H9 (cell line): ENCODE results near the gene SPOP. TPM values are rescaled to one million over a fixed set of nuclear protein-coding genes. Genes with fewer than 3 reads are reported as not detected.

Experiments used
- DNase-seq: peaks from one replicate; pipeline ENCODE4 v3.0.0-alpha.2; 2017
- H2AFZ ChIP-seq: one replicate; pipeline ENCODE4 v1.6.1; 2013; ENCODE audit warnings: mild to moderate bottlenecking, low read length, control low read depth, moderate library complexity
- H2AK5ac ChIP-seq: 2 replicates; pipeline ENCODE4 v1.6.1; 2013; ENCODE audit warnings: low read length, control low read depth, mixed read lengths; ENCODE audit not compliant: insufficient read length
- H2BK120ac ChIP-seq: one replicate; pipeline ENCODE4 v1.6.1; 2013; ENCODE audit warnings: low read depth, mild to moderate bottlenecking, low read length, control low read depth, inconsistent platforms; ENCODE audit not compliant: poor library complexity, severe bottlenecking
- H2BK12ac ChIP-seq: 2 replicates; pipeline ENCODE4 v1.6.1; 2013; ENCODE audit warnings: low read length, control low read depth, mixed read lengths, low read depth; ENCODE audit not compliant: insufficient read length
- H2BK15ac ChIP-seq: 2 replicates; pipeline ENCODE4 v1.6.1; 2013; ENCODE audit warnings: low read depth, low read length, control low read depth
- H2BK20ac ChIP-seq: one replicate; pipeline ENCODE4 v1.6.1; 2013; ENCODE audit warnings: low read depth, mild to moderate bottlenecking, low read length, control low read depth, inconsistent platforms; ENCODE audit not compliant: poor library complexity, severe bottlenecking
- H2BK5ac ChIP-seq: 2 replicates; pipeline ENCODE4 v1.6.1; 2013; ENCODE audit warnings: low read length, control low read depth, mixed read lengths; ENCODE audit not compliant: insufficient read length
- H3K14ac ChIP-seq: 2 replicates; pipeline ENCODE4 v1.6.1; 2013; ENCODE audit warnings: low read length, control low read depth; ENCODE audit not compliant: insufficient read depth
- H3K18ac ChIP-seq: 2 replicates; pipeline ENCODE4 v1.6.1; 2013; ENCODE audit warnings: low read depth, mild to moderate bottlenecking, mixed read lengths, low read length, control low read depth; ENCODE audit not compliant: insufficient read length
- H3K23ac ChIP-seq: 2 replicates; pipeline ENCODE4 v1.6.1; 2013; ENCODE audit warnings: low read length, control low read depth, mixed read lengths, low read depth; ENCODE audit not compliant: insufficient read length
- H3K23me2 ChIP-seq: 2 replicates; pipeline ENCODE4 v1.6.1; 2013; ENCODE audit warnings: low read depth, mild to moderate bottlenecking, mixed read lengths, low read length, control low read depth; ENCODE audit not compliant: insufficient read length, poor library complexity, severe bottlenecking
- H3K27ac ChIP-seq: 2 replicates; pipeline ENCODE4 v1.5.1; 2013; ENCODE audit warnings: low read length, control low read depth, mixed read lengths, low read depth; ENCODE audit not compliant: insufficient read length
- H3K27me3 ChIP-seq: 2 replicates; pipeline ENCODE4 v1.6.1; 2013; ENCODE audit warnings: low read length, control low read depth, inconsistent platforms; ENCODE audit not compliant: insufficient read depth
- H3K4ac ChIP-seq: 2 replicates; pipeline ENCODE4 v1.6.1; 2013; ENCODE audit warnings: low read depth, mild to moderate bottlenecking, control low read depth, inconsistent platforms, low read length, moderate library complexity
- H3K4me1 ChIP-seq: 2 replicates; pipeline ENCODE4 v1.6.1; 2013; ENCODE audit warnings: low read length, control low read depth, inconsistent platforms; ENCODE audit not compliant: insufficient read depth
- H3K4me2 ChIP-seq: 2 replicates; pipeline ENCODE4 v1.6.1; 2013; ENCODE audit warnings: low read length, control low read depth, mixed read lengths; ENCODE audit not compliant: insufficient read length, insufficient read depth
- H3K56ac ChIP-seq: 2 replicates; pipeline ENCODE4 v1.6.1; 2013; ENCODE audit warnings: low read depth, mild to moderate bottlenecking, mixed read lengths, low read length, control low read depth; ENCODE audit not compliant: insufficient read length
- H3K79me1 ChIP-seq: 2 replicates; pipeline ENCODE4 v1.6.1; 2013; ENCODE audit warnings: low read depth, mild to moderate bottlenecking, moderate library complexity, low read length, control low read depth, inconsistent platforms; ENCODE audit not compliant: insufficient read depth, poor library complexity, severe bottlenecking
- H3K79me2 ChIP-seq: 2 replicates; pipeline ENCODE4 v1.6.1; 2013; ENCODE audit warnings: low read length, control low read depth, inconsistent platforms; ENCODE audit not compliant: insufficient read depth
- H3K9ac ChIP-seq: 2 replicates; pipeline ENCODE4 v1.6.1; 2013; ENCODE audit warnings: low read length, control low read depth, mixed read lengths; ENCODE audit not compliant: insufficient read length; ENCODE audit errors: extremely low read depth
- H3K9me3 ChIP-seq: one replicate; pipeline ENCODE4 v1.6.1; 2013; ENCODE audit warnings: low read depth, low read length, inconsistent platforms; ENCODE audit not compliant: control insufficient read depth
- H3T11ph ChIP-seq: one replicate; pipeline ENCODE4 v1.6.1; 2013; ENCODE audit warnings: mild to moderate bottlenecking, low read length, control low read depth, inconsistent platforms
- H4K20me1 ChIP-seq: one replicate; pipeline ENCODE4 v1.6.1; 2013; ENCODE audit not compliant: control insufficient read depth, insufficient read length, insufficient read depth
- H4K5ac ChIP-seq: 2 replicates; pipeline ENCODE4 v1.6.1; 2013; ENCODE audit warnings: low read depth, mild to moderate bottlenecking, mixed read lengths, low read length, control low read depth; ENCODE audit not compliant: insufficient read length
- H4K8ac ChIP-seq: replicated peaks from 2 replicates; pipeline ENCODE4 v1.6.1; 2013; ENCODE audit warnings: low read length, control low read depth, mixed read lengths, low read depth; ENCODE audit not compliant: insufficient read length
- H4K91ac ChIP-seq: 2 replicates; pipeline ENCODE4 v1.6.1; 2013; ENCODE audit warnings: low read depth, mild to moderate bottlenecking, moderate library complexity, mixed read lengths, low read length, control low read depth; ENCODE audit not compliant: insufficient read length
- H3K27ac Mint-ChIP-seq, 3 experiments: 2 replicates in 2 of 3; 3 replicates in 1 of 3; pipeline ENCODE4 v1.8.0; 2020 to 2021; ENCODE audit warnings: mixed read lengths in 3 of 3, mild to moderate bottlenecking in 1 of 3, moderate library complexity in 1 of 3
- H3K27me3 Mint-ChIP-seq: 2 replicates; pipeline ENCODE4 v1.8.0; 2021; ENCODE audit warnings: low read depth, mild to moderate bottlenecking, moderate library complexity, mixed read lengths
- H3K36me3 Mint-ChIP-seq, 3 experiments: 2 replicates in 2 of 3; 3 replicates in 1 of 3; pipeline ENCODE4 v1.8.0; 2020 to 2021; ENCODE audit warnings: low read depth in 3 of 3, mixed read lengths in 3 of 3; ENCODE audit not compliant: insufficient read depth in 1 of 3
- H3K4me1 Mint-ChIP-seq, 2 experiments: 2 replicates each; pipeline ENCODE4 v1.8.0; 2020; ENCODE audit warnings: mixed read lengths in 2 of 2
- H3K4me3 Mint-ChIP-seq, 2 experiments: 2 replicates in 1 of 2; 3 replicates in 1 of 2; pipeline ENCODE4 v1.8.0; 2020 to 2021; ENCODE audit warnings: mild to moderate bottlenecking in 2 of 2, mixed read lengths in 2 of 2, moderate library complexity in 1 of 2
- H3K9me3 Mint-ChIP-seq, 2 experiments: 2 replicates in 1 of 2; 3 replicates in 1 of 2; pipeline ENCODE4 v1.8.0; 2020; ENCODE audit warnings: mild to moderate bottlenecking in 2 of 2, mixed read lengths in 2 of 2, moderate library complexity in 1 of 2
- CTCF ChIP-seq: fragments of 200-600 bp; sonication (generic); conservative IDR thresholded peaks from 3 replicates; pipeline ENCODE4 v1.8.0; 2021; ENCODE audit warnings: antibody characterized with exemption, mild to moderate bottlenecking
- WGBS: extraction: QIAGEN DNeasy Blood & Tissue Kit; methylation state at CpG from one replicate; pipeline ENCODE4 v1.1.7; 2013; ENCODE audit warnings: missing lambda C conversion rate, low lambda C conversion rate, mixed read lengths; ENCODE audit not compliant: insufficient read length; ENCODE audit errors: extremely low coverage; 5-methylcytosine and 5-hydroxymethylcytosine counted together
- total RNA-seq: library from RNA; stranded (reverse); gene quantifications from 2 replicates; pipeline ENCODE4 v1.2.1, GENCODE V29; 2021

The SPOP gene
- total RNA-seq, 1 experiment from 2014 or later, result 33.7 TPM

GRCh38 chr17:49703557-49704277 is 25.8 kb upstream of the SPOP start:
- no peak overlapping the region for H2AFZ ChIP-seq
- peak; percentile 69 for TF ChIP-seq CTCF

More at GRCh38 chr17:49703557-49704277, 25.8 kb upstream of the SPOP start:
- Histone ChIP-seq H3K18ac (no peak overlapping the region), H3K79me1 (no peaks in the 10 kb centered on the region), H3K4me2 (no peak overlapping the region), H3K14ac (no peak overlapping the region), H2BK5ac (no peak overlapping the region), H3K9me3 (no peaks in the 10 kb centered on the region), H3K27me3 (no peaks in the 10 kb centered on the region), H2BK15ac (no peak overlapping the region), H2BK12ac (no peak overlapping the region), H3K56ac (no peak overlapping the region), H2AK5ac (no peak overlapping the region), H2BK120ac (no peak overlapping the region), H4K20me1 (no peaks in the 10 kb centered on the region), H4K5ac (no peak overlapping the region), H3K4me1 (no peaks in the 10 kb centered on the region), H3K23ac (no peak overlapping the region), H2BK20ac (no peak overlapping the region), H3K79me2 (peaks cover 3% of the 10 kb centered on the region; the same call in 1 of the 2 replicates), H3K9ac (no peak overlapping the region), H4K8ac (no peak overlapping the region), H3K23me2 (peaks cover 7% of the 10 kb centered on the region), H3K27ac (no peak overlapping the region), H3T11ph (no peak overlapping the region), H4K91ac (no peak overlapping the region), H3K4ac (no peak overlapping the region)
- H3K4me3 Mint-ChIP-seq, result no peak overlapping the region; a peak in 1 of 5 replicates
- H3K27ac Mint-ChIP-seq, result no peak overlapping the region
- H3K27me3 Mint-ChIP-seq, result no peaks in the 10 kb centered on the region
- peaks cover 9 to 13% of the 10 kb centered on the region in 2 experiments for H3K4me1 Mint-ChIP-seq
- peak; percentile 54 for DNase-seq
- H3K9me3 Mint-ChIP-seq, result no peaks in the 10 kb centered on the region
- peaks cover 16 to 59% (median 57%) of the 10 kb centered on the region in 3 experiments; a peak in 6 of 7 replicates for H3K36me3 Mint-ChIP-seq
- no CpG with 5 or more reads among the region's 6 CpGs for WGBS
